Measurements from ENCODE around the gene NUDT22.
"Not testable (repeated sequence)": the region's sequence is repeated elsewhere in the genome, so short reads cannot be mapped to it uniquely, and the experiment has no call there.

NUDT22 gene

DNA sequence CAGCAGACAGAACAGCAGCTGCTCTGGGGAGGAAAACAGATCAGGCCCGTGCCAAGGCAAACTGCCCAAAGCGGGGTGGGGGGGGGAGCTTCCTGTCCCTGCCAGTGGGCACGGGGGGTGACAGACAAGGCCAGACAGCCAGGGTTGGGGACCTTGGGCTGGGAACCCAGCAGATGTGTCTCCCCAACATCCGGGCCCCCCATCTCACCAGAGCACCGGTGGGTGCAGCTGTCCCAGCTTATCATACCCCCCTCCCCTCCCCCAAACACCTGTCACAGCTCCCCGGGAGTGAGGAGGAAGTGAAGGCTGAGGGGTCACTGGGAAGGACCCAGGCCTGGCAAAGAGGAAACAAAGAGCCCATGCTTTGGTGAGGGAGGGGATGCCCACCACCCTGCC, 19.3 kb downstream of the NUDT22 start:
- peak; percentile 59 for DNase-seq

DNA sequence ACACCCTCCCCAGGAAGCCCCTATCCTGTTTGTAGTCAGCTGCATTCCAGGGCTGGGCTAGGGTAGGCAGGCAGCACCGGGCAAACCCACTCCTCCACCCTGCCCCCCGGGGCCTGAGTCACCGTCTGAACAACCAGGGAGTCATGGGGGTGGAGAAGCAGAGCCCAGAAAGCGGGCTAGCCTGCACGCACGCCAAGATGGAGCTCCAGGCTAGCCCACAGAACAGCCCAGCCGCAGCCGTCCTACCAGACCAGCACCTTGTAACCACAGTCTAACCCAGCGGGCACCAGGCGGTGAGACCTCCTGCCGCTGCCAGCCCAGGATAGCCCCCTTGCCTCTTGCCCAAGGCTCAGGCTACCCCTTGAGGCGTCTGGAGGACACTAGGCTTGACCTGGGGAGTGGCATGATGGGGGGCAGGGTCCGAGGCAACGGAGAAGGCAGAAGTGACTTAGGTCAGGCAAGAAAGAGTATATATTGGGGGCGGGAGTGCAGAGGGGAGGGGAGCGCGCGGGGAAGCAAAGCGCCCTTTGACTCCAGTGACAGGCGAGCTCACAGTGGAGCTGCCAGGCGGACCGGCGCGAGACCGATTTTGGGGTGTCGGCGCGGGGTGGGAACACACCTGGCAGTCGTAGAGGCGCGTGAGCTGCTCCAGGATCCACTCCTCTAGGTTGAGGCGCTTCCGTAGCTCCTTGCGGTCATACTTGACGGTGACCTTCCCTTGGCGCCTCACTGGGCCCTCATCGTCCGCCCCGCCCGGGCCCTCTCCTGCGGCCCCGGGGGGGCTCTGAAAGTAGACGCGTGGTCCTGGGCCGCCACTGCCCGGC, 19.9 kb downstream of the NUDT22 start:
- DNase-seq = peak; percentile 61

DNA sequence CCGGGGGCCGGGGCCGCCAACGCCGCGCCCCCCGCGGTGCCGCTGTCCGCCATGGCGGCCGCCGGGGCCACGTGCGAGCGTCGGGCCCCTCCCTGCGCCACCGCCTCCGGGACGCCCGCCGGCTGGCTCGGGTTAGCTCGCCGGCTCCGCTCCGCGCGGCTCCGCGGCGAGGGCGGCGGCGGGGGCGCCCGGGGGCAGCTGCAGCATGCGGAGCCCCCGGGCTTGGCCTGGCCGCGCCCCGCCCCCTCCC, 20.5 kb downstream of the NUDT22 start:
- DNase-seq = not testable (repeated sequence)

DNA sequence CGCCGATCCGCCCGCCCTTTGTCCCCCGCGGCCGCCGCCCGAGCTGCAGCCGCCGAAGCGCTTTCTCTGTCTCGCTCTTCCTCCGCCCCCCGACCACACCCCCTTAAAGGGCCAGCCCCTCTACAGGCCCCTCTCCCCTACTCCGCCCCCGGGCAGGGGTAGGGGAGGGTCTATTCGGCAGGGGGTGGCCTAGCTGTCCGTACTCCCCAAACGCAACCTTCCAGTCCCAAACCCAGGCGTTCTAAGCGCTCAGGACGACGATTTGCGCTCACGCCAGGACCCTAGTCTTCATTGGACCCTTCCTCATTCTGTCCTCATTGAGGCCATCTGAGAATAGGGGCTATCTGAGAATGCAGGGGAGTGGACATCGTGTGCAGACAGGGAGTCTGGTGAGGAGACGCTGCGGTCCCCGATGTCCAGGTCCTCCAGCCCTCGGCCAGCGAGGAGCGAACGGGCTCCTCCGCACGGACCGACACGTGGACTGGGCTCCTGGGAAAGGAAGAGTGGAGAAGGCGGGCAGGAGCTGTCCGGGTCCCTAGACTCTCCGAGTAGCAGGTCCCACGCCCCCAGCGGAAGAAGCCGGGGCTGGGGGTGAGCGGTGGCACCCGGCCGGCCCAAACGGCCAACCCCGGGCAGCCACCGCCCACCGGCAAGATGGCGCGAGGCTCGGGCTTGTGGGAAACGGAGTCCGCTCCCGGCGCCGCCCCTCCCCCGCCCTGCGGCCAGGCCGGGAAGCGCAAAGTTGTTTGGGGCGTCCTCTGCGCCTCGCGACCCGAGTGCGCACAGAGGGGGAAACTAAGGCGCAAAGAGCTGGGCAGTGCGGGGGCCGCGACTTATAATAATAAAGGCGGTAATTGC, 21.0 kb downstream of the NUDT22 start, which contains the start of gene PPP1R14B:
TSS of gene PPP1R14B (minus strand) at position 73 of the 858 bp plus-strand sequence. CDS start 270 bp downstream, outside the sequence.
- DNase-seq = peak; percentile 82

DNA sequence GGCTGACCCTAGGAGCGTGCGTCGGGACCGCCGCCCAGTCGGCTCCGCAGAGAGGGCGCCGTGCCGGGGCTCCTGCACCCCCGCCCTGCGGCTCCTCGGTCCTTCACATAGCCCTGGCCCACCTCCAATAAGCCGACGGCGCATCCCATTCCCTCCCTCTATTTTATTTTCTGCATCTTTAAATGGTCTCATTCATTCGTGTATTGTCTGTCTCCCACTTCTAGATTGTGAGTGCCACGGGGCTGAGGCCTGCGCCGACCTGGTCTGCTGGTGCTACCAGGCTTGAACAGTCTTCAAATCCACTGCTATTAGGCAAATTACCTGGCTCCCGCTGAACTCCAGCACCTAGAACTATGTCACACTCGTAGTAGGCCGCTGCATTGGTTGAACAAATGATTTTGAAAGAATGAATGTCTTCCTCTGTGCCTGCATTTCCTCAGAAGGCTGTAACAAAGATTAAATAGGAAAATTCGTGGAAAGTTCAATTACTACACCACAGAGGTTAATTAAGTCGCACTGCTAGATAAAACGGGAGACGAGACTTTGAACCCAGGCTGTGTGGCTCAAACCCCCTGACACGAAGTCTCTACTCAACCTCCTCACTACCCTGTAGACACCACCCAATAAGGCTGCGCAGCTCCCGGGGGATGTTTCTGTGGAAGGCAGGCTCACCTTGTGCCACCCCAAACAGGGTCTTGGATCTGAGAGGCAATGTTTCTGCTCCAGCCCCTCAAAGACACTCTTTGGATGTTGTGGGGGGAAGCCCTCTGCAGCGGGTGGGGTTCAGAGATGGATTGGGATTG, 21.9 kb downstream of the NUDT22 start:
- DNase-seq = no peak

DNA sequence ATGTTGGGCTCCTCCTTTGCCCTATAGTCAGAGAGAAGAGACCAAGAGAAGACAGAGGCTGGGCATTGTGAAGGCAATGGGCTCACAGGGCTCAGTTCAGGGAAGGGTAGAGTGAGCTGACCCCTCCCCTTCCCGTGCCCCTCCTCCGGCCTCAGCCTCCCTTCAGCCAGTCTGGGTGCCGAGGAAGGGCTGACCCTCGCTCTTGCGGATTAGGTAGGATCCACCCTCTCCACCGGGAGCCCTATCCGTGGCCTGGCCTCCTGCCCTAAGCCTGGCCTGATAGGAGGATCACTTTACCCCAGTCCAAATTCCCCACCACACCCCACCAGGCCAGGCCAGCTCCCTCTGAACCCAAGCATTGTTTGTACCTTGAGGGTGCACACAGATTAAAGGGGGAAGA, 22.5 kb downstream of the NUDT22 start:
- no peak for DNase-seq

DNA sequence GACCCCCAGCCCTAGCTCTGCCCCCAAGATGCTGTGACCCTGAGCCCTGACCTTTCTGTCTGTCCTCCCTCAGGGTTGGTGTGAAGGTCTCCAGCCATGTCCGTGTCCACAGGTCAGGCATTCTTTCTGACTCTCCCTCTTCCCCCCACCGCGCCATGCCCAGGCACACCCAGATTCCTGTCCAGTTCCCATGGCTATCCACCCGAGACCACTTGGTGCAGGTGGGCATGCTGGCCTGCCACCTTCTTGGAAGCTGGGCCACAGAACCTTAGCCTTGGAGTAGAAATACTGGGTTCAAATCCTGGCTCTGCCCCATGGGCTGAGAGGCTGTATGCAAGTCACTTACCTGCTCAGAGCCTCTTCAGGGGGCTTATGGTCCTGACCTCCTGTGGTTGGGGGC, 23.0 kb downstream of the NUDT22 start:
- DNase-seq = no peak

DNA sequence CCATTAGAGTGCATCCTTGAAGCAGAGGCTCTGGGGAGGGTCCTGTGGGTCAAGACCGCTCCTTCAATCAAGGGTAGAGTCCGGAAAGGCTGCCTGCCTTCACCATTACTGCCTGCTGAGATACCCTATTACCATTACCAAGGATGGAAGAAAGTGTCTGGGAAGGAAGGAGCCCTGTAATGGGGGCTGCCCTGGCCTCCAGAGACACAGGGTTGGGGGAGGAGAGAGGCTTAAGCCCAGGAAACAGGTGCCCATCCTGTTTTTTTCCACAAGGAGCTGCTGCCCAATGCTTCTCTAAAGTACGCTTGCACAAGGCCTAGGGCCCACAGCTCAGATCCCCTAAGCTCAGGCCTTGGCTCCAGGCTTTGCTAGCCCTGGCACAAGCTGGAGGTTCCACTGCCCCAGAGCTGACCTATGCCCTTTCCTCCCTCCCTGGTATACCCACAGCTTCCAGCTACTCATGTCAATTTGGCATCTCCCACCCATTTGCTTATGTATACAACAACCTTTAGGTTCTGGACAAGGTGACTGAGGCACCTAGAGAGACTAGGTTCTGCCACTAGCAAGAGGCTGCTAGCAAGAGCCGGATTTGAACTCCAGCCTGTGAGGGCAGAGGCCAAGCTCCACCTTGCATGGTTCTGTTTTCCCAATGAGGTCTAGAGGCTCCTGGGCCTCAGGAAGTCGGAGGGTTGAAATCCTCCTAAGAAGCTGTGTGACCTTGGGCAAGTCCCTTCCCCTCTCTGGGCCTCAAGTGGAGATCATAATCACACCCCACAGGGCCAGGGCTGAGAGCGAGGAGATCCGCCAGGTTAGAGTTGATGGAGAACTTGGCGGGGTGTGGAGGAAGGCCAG, 23.7 kb downstream of the NUDT22 start:
- DNase-seq = no peak

DNA sequence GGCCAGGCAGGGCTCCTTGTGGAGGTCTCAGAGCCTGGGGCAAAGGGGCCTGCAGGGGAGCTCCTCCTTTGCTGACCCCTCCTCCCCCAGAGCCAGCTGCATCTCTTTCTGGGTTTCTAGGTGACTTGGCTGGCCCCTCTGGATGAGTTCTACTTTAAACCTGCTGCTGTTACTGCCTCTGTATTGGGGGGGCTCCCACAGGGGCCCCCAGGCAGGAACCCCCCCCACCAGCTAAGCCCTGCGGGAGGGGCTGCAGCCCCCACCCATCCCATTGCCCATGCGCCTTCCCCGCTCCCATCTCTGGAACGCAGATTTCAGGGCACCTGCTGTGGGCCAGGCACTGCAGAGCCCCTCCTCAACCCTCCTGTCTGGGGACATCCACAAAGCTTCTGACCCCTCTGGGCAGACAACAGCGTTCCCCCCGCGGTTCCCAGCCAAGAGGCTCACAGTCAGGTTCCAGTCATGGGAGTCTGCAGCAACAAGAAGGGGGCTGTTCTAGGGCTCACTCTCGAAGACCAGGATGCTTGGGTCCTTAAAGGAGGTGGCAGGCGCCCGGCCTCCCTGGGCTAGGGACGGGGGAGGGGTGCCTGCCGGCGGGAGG, 24.4 kb downstream of the NUDT22 start:
- DNase-seq = no peak

DNA sequence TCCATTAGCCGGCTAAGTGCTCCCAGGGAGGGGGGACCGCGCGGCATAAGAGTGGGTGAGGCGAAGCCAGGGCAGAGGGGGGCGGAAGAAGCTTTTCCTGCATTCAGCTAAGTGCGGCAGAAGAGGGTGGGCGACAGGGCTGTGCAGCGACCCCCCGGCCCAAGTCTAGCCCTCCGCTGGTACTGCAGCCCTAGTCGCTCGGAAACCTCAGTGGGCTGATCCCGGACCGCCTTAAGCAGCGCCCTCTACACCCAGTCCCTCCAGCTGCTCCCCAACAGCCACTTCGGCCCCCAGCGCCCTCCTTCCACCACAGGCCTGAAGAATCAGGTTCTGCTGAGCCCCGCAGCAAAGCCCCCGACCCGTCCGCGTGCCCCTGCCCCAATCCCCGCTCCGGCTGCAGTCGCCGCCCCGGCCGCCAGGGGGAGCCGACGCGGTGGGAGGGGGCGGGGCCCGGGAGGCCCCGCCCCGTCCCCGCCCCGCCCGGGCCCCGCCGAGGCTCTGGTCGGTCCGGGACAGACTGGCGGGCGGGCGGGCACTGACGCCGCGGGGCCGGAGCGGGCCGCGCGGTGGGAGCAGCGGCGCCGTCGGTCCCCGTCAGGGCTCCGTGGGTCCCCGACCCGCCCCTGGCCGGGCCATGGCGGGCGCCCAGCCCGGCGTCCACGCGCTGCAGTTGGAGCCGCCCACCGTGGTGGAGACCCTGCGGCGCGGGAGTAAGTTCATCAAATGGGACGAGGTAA, 25.1 kb downstream of the NUDT22 start, which contains the start of gene PLCB3:
TSS of gene PLCB3 (plus strand) at position 515 of the 737 bp plus-strand sequence. CDS start at position 635, 120 bp downstream.
- DNase-seq = peak; percentile 69

DNA sequence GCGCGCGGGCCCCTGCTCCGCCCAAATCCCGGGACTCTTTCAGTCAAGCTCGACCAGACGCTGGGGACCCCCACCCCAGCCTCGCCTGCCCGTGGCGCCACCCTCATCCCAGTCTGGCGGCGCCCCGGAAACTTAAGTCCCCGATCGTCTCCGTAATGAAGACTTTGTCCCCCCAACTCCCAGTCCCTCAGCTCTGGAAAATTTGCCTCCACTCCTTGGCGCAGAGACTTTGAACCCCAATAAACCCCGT, 25.6 kb downstream of the NUDT22 start:
- no peak for DNase-seq

DNA sequence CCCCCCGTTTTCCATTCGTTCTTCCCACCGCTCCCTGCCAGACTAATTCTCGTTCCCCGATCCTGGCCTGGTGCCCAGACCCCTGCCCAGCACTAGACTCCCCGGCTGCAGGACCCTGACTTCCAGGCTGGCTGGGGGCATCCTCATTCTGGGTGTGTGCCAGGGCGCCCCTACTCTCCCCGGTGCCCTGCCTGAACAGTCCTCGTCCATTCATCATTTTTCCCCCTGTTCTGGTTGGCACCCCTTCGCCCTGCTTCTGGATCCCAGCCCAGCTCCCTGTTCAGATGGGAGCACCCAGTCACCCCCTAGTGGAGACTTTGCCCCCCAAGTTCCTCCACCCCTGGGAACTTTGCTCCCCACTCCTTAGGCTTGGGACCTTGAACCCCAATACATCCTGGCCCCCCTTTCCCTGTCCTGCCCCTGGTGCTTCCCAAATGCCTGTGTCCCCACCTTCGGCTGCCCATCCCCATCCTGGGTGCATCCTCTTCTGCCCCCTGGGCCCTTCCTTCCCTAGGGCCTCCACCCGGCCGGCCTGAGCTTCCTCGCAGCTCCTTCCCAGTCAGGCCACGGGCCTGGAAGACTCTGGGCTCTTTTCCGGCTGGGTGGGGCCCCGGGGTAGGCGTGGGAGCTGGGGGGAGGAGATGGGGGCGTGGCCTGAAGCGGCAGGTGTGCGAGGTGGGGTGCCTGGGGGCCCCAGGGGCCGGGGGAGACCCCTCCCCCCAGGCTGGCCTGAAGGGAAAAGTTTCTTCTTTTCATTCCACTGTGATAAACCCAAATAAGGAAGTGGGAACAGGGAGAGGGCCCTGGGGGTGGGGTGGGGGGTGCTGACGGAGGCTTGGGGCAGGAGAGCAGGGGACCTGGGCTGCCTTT, 26.2 kb downstream of the NUDT22 start:
- DNase-seq = no peak

DNA sequence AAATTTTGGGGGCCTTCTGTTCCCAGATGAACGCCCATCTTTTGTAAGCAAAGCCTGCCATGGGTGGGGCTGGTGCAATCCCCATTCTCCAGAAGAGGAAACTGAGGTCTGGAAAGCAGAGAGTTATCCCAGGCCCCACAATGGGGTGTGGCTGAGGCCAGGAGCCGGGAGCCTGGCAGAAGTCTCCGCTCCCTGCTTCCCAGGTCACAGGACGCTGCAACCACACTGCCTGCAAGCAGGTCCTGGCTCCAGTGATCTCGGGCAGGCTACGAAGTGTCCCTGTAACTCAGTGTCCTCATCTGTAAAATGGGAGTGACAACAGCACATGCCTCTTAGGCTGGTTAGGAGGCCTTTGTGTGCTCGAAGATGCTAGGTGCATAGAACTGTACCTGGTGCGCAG, 27.0 kb downstream of the NUDT22 start:
- DNase-seq = no peak

DNA sequence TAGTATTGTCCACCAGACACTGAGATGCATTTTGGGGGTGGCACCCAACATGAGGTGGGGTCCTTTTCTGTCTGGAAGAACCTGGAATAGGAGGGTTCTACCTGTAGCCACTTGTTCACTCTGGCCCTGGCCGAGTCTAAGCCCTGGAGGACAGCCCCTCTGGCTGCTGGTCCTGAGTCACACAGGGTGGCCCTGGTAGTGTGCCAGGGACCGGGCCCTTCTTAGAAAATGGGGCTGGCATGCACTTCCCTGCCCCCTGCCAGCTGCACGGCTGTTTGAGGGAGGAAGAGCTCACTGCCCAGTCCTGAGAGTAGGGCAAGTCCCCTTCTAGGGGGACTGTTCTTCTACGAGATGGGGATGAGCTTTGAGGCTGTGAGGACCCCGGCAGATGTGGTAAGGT, 27.4 kb downstream of the NUDT22 start:
- no peak for DNase-seq

DNA sequence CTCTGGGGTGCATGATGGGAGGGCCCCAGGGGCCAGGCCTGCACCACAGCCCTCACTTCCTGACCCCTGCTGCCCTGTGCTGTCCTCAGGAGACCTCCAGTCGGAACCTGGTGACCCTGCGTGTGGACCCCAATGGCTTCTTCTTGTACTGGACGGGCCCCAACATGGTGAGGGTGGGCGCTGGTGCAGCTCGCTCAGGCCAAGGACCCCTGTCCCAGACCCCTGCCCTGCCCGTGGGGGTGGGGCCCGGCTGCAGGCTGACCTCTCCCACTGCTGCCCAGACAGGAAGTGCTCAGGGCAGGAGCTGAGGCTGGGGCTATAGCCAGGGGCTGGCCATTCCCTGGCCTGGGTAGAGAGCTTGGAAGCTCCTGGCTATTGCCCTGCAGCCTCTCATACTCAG, 28.3 kb downstream of the NUDT22 start:
- DNase-seq = no peak

DNA sequence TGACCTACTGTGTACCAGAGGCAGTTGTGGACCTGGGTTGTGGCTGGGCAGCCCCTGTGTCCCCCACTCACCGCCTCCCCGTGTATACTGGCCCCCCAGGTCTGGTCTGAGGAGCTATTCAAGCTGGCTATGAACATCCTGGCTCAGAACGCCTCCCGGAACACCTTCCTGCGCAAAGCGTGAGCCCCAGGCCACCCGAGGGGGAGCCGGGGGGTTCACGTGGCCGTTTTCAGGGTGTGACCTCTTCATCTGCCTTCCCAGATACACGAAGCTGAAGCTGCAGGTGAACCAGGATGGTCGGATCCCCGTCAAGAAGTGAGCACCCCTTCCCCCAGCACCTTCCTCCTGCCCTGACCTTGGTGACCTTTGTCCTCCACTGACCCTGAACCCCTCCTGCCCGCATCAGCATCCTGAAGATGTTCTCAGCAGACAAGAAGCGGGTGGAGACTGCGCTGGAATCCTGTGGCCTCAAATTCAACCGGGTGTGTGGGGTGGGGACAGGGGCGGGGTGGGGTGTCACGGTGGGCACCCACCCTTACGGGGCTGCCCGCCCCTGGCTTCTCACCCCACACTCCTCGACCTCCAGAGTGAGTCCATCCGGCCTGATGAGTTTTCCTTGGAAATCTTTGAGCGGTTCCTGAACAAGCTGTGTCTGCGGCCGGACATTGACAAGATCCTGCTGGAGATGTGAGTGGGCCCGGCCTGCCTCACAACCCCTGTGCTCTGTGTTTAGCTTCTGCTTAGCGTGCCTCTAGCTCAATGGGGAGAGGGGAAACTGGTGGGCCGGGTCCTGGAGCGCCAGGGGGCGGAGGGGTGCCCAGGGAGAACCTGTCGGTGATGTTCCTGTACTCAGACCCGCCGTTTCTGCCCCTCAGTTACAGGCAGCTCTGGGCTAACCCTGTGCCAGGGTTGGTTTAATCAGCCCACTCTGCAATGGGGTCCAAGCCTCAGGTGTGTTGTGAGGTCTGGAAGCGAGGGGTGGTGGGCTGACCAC, 29.4 kb downstream of the NUDT22 start:
- DNase-seq = no peak

DNA sequence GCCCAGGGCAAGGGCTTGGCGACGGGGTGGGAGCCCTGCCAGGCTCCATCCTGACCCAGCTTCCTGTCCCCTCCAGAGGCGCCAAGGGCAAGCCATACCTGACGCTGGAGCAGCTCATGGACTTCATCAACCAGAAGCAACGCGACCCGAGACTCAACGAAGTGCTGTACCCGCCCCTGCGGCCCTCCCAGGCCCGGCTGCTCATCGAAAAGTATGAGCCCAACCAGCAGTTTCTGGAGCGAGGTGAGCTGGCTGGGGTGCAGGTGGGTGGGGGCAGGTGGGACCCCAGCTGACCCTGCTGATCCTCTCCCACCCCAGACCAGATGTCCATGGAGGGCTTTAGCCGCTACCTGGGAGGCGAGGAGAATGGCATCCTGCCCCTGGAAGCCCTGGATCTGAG, 30.2 kb downstream of the NUDT22 start:
- no peak for DNase-seq

DNA sequence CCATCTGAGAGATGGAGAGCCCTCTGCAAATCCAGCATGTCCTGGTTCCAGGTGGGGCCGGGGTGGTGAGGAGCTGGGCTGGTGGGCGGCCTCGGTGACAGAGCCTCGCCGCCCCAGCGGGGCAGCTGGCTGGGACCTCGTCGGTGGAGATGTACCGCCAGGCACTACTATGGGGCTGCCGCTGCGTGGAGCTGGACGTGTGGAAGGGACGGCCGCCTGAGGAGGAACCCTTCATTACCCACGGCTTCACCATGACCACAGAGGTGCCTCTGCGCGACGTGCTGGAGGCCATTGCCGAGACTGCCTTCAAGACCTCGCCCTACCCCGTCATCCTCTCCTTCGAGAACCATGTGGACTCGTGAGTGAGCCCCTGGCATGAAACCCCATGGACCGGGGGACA, 32.3 kb downstream of the NUDT22 start:
- no peak for DNase-seq

DNA sequence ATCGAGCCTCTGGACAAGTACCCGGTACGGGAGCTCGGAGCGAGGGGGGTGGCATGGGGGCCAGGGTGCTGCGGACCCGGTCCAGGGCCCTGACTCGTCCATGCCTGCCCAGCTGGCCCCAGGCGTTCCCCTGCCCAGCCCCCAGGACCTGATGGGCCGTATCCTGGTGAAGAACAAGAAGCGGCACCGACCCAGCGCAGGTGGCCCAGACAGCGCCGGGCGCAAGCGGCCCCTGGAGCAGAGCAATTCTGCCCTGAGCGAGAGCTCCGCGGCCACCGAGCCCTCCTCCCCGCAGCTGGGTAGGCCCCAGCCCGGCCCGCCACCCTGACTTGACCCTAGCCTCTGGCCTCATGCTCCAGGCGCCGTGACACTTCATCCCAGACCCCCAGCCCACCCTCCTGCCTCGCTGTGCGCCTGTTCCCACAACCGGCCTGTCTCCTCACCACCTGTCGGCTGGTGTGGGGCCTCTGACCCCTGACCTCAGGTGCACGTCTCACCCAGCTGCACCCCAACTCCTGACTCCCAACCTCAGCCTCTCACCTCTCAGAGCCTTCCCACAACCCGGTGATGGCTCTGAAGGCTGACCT, 33.0 kb downstream of the NUDT22 start:
- no peak for DNase-seq
